ENCODE measurements around the gene HES6.

Gene HES6

DNA sequence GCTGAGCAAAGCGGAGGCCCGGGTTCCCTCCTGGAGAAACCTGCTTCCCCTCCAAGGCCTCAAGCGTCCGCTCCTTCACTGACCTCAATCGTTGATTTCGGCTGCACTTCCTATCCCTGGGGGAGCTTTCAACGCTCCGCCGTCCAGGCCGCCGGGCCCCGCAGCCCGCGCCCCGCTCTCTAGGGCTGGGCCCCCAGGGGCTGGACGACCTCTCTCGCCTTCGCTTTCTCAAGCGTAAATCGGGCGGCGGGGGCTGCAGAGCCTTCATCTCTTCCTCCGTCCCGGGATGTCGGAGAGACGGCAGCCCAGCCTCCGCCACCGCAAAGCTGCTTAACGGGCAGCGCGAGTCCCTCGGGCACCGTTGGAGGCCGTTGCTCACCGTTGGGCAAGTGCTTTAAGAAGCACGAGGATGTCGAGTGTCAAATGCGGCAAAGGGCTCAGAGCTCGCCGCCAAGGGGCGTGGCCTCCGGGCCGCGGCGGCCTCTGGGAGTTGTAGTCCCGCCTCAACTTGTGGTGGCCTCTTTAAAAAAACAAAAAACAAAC, 8.5 kb downstream of the HES6 start:
- no peaks in the 10 kb centered on the region for H3K36me3 ChIP-seq (ENCODE audit: control insufficient read depth, insufficient read depth, low read length)
- H3K79me1 ChIP-seq (ENCODE audit: low read length), result no peaks in the 10 kb centered on the region
- H3K4me2 ChIP-seq (ENCODE audit: low read length), result peak overlapping the region; percentile 85
- WGBS (ENCODE audit: extremely low coverage, insufficient coverage, low lambda C conversion rate), result no CpG with 5 or more reads among the region's 46 CpGs
- no peak overlapping the region for H3K27ac ChIP-seq (ENCODE audit: low read depth, low read length)
- no peak overlapping the region for H3K18ac ChIP-seq (ENCODE audit: low read length)
- peak overlapping the region; percentile 33 for H3K9ac ChIP-seq (ENCODE audit: low read length)
- H3K23ac ChIP-seq (ENCODE audit: low read length), result no peak overlapping the region
- no peaks in the 10 kb centered on the region for H3K79me2 ChIP-seq (ENCODE audit: control insufficient read depth, insufficient read depth, low read length)
- H2BK15ac ChIP-seq (replicated peaks; ENCODE audit: low read depth), result no peak overlapping the region
- no peak overlapping the region for H2BK5ac ChIP-seq (ENCODE audit: low read length)
- H3K56ac ChIP-seq (ENCODE audit: low read length), result peak overlapping the region; percentile 45
- H3K4me1 ChIP-seq (ENCODE audit: control insufficient read depth, low read depth, low read length), result no peaks in the 10 kb centered on the region
- H4K5ac ChIP-seq (ENCODE audit: low read length), result no peak overlapping the region
- H2BK120ac ChIP-seq (ENCODE audit: low read depth, low read length), result no peak overlapping the region
- no peak overlapping the region for H3K4ac ChIP-seq (ENCODE audit: low read depth, low read length)
- H3K4me3 ChIP-seq (ENCODE audit: low read length), result peak overlapping the region; percentile 56
- DNase-seq, result peak; percentile 83
- peaks cover 4% of the 10 kb centered on the region for H3K27me3 ChIP-seq (ENCODE audit: insufficient read depth, low read length, poor library complexity)
- no peak overlapping the region for H2AK5ac ChIP-seq (ENCODE audit: low read length)
- H4K8ac ChIP-seq (ENCODE audit: low read depth, low read length), result peak overlapping the region; percentile 7

- no peak overlapping the region for H3K23ac ChIP-seq (ENCODE audit: low read length)
- no peak overlapping the region for H2BK5ac ChIP-seq (ENCODE audit: low read length)
- no peak overlapping the region for H4K5ac ChIP-seq (ENCODE audit: low read length)
- H3K27me3 ChIP-seq (ENCODE audit: insufficient read depth, low read length, poor library complexity), result peaks cover 4% of the 10 kb centered on the region
- H2BK15ac ChIP-seq (replicated peaks; ENCODE audit: low read depth), result no peak overlapping the region
- H4K8ac ChIP-seq (ENCODE audit: low read depth, low read length), result no peak overlapping the region
- no peak overlapping the region for H3K27ac ChIP-seq (ENCODE audit: low read depth, low read length)
- no peak overlapping the region for H3K18ac ChIP-seq (ENCODE audit: low read length)
- no peak overlapping the region for H3K56ac ChIP-seq (ENCODE audit: low read length)
- no peaks in the 10 kb centered on the region for H3K36me3 ChIP-seq (ENCODE audit: control insufficient read depth, insufficient read depth, low read length)
- H3K4ac ChIP-seq (ENCODE audit: low read depth, low read length), result no peak overlapping the region
- H3K9ac ChIP-seq (ENCODE audit: low read length), result no peak overlapping the region
- H2AK5ac ChIP-seq (ENCODE audit: low read length), result no peak overlapping the region
- H3K4me1 ChIP-seq (ENCODE audit: control insufficient read depth, low read depth, low read length), result no peaks in the 10 kb centered on the region
- no peak overlapping the region for H2BK120ac ChIP-seq (ENCODE audit: low read depth, low read length)
- H3K4me3 ChIP-seq (ENCODE audit: low read length), result no peak overlapping the region
- H3K79me1 ChIP-seq (ENCODE audit: low read length), result no peaks in the 10 kb centered on the region
- WGBS (ENCODE audit: extremely low coverage, insufficient coverage, low lambda C conversion rate), result no CpG with 5 or more reads among the region's 5 CpGs
- H3K4me2 ChIP-seq (ENCODE audit: low read length), result no peak overlapping the region
- no peak for DNase-seq
- H3K79me2 ChIP-seq (ENCODE audit: control insufficient read depth, insufficient read depth, low read length), result no peaks in the 10 kb centered on the region
These were observed 9.1 kb downstream of the HES6 start for GRCh38 chr2:238230699-238231098.

- WGBS (ENCODE audit: extremely low coverage, insufficient coverage, low lambda C conversion rate), result no CpG with 5 or more reads among the region's 4 CpGs
- no peaks in the 10 kb centered on the region for H3K4me1 ChIP-seq (ENCODE audit: control insufficient read depth, low read depth, low read length)
- no peak overlapping the region for H4K5ac ChIP-seq (ENCODE audit: low read length)
- no peak for DNase-seq
- no peak overlapping the region for H2BK120ac ChIP-seq (ENCODE audit: low read depth, low read length)
- no peak overlapping the region for H3K23ac ChIP-seq (ENCODE audit: low read length)
- no peak overlapping the region for H3K56ac ChIP-seq (ENCODE audit: low read length)
- no peaks in the 10 kb centered on the region for H3K79me1 ChIP-seq (ENCODE audit: low read length)
- H3K4me3 ChIP-seq (ENCODE audit: low read length), result no peak overlapping the region
- no peaks in the 10 kb centered on the region for H3K36me3 ChIP-seq (ENCODE audit: control insufficient read depth, insufficient read depth, low read length)
- no peak overlapping the region for H3K18ac ChIP-seq (ENCODE audit: low read length)
- H3K4me2 ChIP-seq (ENCODE audit: low read length), result no peak overlapping the region
- no peak overlapping the region for H3K27ac ChIP-seq (ENCODE audit: low read depth, low read length)
- H3K9ac ChIP-seq (ENCODE audit: low read length), result no peak overlapping the region
- H3K79me2 ChIP-seq (ENCODE audit: control insufficient read depth, insufficient read depth, low read length), result no peaks in the 10 kb centered on the region
- H2BK15ac ChIP-seq (replicated peaks; ENCODE audit: low read depth), result no peak overlapping the region
- no peak overlapping the region for H4K8ac ChIP-seq (ENCODE audit: low read depth, low read length)
- H2BK5ac ChIP-seq (ENCODE audit: low read length), result no peak overlapping the region
- H3K27me3 ChIP-seq (ENCODE audit: insufficient read depth, low read length, poor library complexity), result peaks cover 4% of the 10 kb centered on the region
- no peak overlapping the region for H3K4ac ChIP-seq (ENCODE audit: low read depth, low read length)
- no peak overlapping the region for H2AK5ac ChIP-seq (ENCODE audit: low read length)
These were observed 11.1 kb downstream of the HES6 start for GRCh38 chr2:238228700-238229099.

DNA sequence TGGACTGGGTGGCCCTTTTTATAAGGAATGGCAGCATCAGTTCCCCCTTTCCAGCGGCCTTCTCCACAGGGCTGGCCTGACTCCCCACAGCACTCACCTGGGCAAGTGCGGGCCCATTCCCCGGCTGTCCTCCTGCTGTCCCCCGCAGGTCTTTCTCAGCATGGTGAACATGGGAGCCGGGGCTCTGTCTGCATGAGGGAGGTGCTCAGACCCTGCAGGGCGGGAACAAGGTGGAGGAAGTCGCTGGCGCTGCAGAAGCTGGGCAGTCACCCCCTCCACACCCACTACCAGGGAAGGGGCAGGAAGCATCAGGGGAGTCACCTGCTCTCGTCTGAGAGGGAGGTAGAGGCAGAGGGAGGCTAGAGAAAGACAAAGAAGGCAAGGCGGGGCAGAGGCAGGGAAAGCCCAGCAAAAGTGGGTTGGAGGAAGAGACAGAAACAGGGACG, 12.2 kb downstream of the HES6 start:
- no peaks in the 10 kb centered on the region for H3K4me1 ChIP-seq (ENCODE audit: control insufficient read depth, low read depth, low read length)
- no peak overlapping the region for H2AK5ac ChIP-seq (ENCODE audit: low read length)
- no peaks in the 10 kb centered on the region for H3K79me1 ChIP-seq (ENCODE audit: low read length)
- no peak overlapping the region for H3K56ac ChIP-seq (ENCODE audit: low read length)
- DNase-seq, result no peak
- H3K23ac ChIP-seq (ENCODE audit: low read length), result no peak overlapping the region
- no peak overlapping the region for H3K4ac ChIP-seq (ENCODE audit: low read depth, low read length)
- H2BK120ac ChIP-seq (ENCODE audit: low read depth, low read length), result no peak overlapping the region
- no peak overlapping the region for H3K18ac ChIP-seq (ENCODE audit: low read length)
- no peak overlapping the region for H2BK5ac ChIP-seq (ENCODE audit: low read length)
- no peaks in the 10 kb centered on the region for H3K36me3 ChIP-seq (ENCODE audit: control insufficient read depth, insufficient read depth, low read length)
- H4K8ac ChIP-seq (ENCODE audit: low read depth, low read length), result no peak overlapping the region
- no peak overlapping the region for H3K27ac ChIP-seq (ENCODE audit: low read depth, low read length)
- H3K27me3 ChIP-seq (ENCODE audit: insufficient read depth, low read length, poor library complexity), result peaks cover 4% of the 10 kb centered on the region
- H3K4me3 ChIP-seq (ENCODE audit: low read length), result no peak overlapping the region
- no peak overlapping the region for H3K4me2 ChIP-seq (ENCODE audit: low read length)
- H3K9ac ChIP-seq (ENCODE audit: low read length), result no peak overlapping the region
- H4K5ac ChIP-seq (ENCODE audit: low read length), result no peak overlapping the region
- no peak overlapping the region for H2BK15ac ChIP-seq (replicated peaks; ENCODE audit: low read depth)
- WGBS (ENCODE audit: extremely low coverage, insufficient coverage, low lambda C conversion rate), result no CpG with 5 or more reads among the region's 11 CpGs
- no peaks in the 10 kb centered on the region for H3K79me2 ChIP-seq (ENCODE audit: control insufficient read depth, insufficient read depth, low read length)

DNA sequence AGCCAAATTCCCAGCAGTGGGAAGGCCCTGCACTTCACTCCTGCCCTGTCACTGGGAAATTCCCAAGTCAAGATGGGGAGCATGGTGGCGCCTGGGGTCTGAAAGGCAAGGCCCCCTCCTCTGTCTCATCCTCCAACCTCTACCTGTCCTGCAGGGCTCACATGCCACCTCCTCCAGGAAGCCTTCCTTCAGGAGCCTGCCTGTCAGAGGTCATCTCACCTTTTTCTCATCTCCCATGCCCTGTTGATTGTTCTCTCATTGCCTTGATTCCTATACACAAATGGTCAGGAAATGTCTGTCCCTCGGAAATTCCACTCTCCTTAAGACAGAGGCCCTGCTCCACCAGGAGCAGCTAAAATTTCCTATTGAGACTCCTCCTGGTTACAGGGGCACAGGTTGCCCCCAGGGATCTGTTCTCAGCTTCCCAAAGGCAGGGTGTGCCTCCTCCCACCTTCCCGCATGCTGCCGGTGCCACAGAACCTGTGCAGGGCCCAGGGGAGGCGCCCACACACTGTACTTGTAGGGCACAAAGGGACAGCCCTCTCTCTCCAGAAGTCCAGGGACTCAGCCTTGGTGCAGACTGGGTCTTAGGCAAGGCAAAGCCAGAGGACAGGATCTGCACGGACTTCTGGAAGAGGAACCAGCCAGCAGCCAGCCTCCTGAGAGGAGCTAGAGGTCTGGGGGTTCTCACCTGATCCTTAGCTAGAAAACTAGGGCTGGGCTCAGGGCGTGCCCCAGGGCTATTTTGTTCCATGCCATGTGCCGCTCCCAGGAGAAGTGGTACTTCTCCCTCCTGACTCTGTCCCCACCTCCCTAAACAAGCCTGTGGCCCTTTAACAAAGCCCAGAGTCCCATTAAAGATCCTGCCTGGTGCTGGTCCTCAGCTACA, 12.9 kb downstream of the HES6 start:
- Histone ChIP-seq H2AK5ac (ENCODE audit: low read length) (no peak overlapping the region), H4K8ac (ENCODE audit: low read depth, low read length) (no peak overlapping the region), H3K23ac (ENCODE audit: low read length) (no peak overlapping the region), H3K4ac (ENCODE audit: low read depth, low read length) (no peak overlapping the region), H3K79me1 (ENCODE audit: low read length) (no peaks in the 10 kb centered on the region), H3K9ac (ENCODE audit: low read length) (no peak overlapping the region), H2BK120ac (ENCODE audit: low read depth, low read length) (no peak overlapping the region), H3K4me1 (ENCODE audit: control insufficient read depth, low read depth, low read length) (no peaks in the 10 kb centered on the region), H3K36me3 (ENCODE audit: control insufficient read depth, insufficient read depth, low read length) (no peaks in the 10 kb centered on the region), H3K27ac (ENCODE audit: low read depth, low read length) (no peak overlapping the region), H2BK5ac (ENCODE audit: low read length) (no peak overlapping the region), H3K4me3 (ENCODE audit: low read length) (no peak overlapping the region), H4K5ac (ENCODE audit: low read length) (no peak overlapping the region), H3K56ac (ENCODE audit: low read length) (no peak overlapping the region), H3K79me2 (ENCODE audit: control insufficient read depth, insufficient read depth, low read length) (no peaks in the 10 kb centered on the region), H2BK15ac (replicated peaks; ENCODE audit: low read depth) (no peak overlapping the region), H3K4me2 (ENCODE audit: low read length) (no peak overlapping the region), H3K27me3 (ENCODE audit: insufficient read depth, low read length, poor library complexity) (peaks cover 4% of the 10 kb centered on the region), H3K18ac (ENCODE audit: low read length) (no peak overlapping the region)
- DNase-seq, result no peak
- no CpG with 5 or more reads among the region's 8 CpGs for WGBS (ENCODE audit: extremely low coverage, insufficient coverage, low lambda C conversion rate)
